COLO668 (cell line): ENCODE results near the gene SIPA1L2.
A peak's percentile ranks its signal among the peaks of the same experiment; 100 is the strongest.

Experiments used
- DNase-seq: peaks from one replicate; lab custom pipeline; 2025; ENCODE audit not compliant: unreplicated experiment; lab: John Stamatoyannopoulos, UW

Gene SIPA1L2

DNA sequence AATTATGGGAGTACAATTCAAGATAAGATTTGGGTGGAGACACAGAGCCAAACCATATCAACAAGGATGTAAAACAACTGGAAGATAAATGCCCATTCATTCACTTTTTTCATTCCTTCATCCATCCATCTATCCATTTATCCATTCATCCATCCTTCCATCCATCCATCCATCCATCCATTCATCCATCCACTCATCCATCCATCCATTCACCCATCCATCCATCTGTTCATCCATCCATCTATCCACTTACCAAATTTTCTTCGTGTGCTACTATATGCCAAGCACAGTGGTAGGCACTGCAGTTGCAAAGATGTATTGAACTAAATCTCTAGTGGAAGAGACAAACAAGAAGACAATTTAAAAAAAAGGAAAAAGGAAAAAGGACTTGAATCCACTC is 14.3 kb upstream of the SIPA1L2 start:
- no peak for DNase-seq

DNA sequence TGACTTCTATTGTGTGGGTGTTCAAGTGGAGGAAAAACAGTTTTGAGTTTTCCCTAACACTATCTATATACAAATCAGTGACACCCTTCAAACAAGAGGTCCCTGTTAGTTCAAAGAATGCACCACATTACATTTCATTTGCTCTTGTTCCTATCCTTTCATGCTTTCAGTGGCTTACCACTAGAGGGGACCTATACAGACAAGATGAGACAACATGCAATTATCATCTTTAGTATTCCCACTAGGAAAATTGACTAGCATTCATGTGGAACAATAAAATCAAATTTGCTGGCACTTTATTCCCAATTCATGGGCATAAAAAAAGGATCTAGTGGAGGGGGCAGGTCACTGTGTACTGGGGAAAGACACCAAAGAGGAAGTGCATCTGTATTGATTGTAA is 13.3 kb upstream of the SIPA1L2 start:
- no peak for DNase-seq

- DNase-seq, result no peak
Measured at GRCh38 chr1:232641507-232641906, 11.6 kb upstream of the SIPA1L2 start.

DNA sequence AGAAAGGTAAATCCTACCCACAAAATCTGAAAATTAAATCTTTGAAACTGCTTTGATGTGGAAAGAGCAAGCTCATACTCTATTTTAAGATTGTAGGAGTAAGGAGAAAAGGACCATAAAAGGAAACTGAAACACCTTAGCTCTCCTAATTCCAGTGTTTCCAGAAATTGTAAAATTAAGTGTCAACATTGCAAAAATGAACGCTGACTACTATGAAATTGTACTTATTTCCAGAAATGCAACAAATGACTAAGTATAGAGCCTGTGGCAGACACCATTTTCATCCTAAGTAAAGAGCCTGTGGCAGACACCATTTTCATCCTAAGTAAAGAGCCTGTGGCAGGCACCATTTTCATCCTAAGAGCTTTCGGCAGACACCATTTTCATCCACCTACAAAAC is 6.9 kb upstream of the SIPA1L2 start:
- no peak for DNase-seq

GRCh38 chr1:232635778-232636356 is 5.9 kb upstream of the SIPA1L2 start:
- DNase-seq, result no peak

DNA sequence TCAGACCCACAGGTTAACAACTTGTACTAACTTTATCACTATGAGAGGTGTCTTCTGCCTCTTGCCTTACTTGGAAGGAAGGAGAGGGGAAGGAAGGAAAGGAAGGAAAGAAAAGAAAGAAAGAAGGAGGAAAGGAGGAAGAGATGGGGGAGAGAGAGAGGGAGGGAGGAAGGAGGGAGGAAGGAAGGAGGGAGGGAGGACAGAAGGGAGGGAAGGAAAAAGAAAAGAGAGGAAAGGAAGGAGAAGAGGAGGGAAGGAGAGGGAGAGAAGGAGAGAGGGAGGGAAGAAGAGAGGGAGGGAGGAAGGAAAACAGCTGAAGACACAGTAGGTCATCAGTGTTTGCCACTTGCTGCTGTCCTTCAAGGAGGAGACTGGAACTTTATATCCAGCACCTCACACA is 5.3 kb upstream of the SIPA1L2 start:
- no peak for DNase-seq

DNA sequence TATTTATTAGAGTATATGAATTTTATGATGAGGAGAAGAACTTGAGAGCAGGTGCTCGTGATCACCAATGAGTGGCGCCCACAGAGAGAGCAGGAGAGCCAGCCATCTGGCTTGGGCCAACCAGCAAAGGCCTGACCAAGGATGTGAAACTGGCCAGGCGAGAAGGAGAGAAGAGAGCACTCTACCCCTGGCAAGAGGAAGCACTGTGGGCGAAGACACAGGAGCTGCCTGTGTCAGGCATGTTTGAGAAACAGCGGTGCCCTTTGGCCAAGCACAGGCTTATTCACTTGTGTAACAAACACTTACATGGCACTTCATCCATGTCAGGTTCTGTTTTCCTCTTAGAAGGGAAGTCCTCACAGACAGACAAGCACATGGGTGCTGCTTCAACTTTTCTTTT is 4.2 kb upstream of the SIPA1L2 start:
- peak; percentile 32 for DNase-seq

DNA sequence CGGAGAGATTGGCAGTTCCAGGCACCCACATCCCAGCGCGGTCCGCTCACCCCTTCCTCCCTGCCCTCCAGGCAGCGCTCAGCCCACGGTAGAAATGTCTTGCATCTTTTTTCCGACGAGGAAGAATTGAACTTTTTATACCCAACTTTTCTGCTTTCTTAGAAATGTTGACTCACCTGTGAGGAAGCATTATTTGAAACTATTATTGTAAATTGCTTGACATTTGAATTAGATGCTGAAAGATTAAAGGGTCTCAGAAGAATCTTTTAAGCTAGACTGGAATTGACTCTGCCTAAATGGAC is 912 bp upstream of the SIPA1L2 start:
- DNase-seq, result no peak

DNA sequence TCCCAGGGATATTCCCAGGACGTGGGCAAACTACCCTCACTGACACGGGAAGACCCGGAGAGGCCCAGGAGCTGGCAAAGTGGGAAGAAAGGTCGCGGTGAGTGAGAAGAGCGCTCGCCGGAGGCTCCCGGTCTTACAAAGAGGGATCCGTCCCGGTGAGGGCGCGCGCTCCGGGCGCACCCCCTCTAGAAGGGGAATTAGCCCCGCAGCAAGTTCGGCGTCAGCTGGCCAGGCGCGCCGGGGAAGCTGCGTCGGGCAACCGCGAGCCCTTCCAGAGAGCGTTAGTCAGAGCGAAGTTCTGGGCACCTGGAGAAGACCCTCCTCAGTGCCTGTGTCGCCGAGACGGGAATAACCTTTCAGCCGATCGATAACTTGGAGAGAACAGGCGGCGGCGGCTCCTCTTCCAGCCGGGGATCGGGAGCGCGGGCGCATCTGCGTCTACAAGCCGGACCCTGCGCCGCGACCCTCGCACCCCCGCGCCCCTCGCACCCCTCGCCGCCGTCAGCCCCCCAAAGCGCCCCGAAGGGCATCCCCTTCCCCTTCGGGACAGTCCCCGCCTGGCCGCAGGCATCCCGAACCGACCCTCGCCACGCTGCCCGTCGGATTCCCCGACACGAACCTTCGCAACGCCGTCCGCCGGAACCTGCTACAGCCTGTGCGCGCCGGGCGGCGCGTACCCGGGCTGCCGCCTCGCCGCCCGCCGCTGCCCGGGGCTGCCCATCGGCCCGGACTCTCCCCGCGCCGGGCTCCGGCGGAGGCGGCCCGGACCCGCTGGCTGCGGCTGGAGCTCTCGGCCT is 485 bp downstream of the SIPA1L2 start:
- peak; percentile 92 for DNase-seq

DNA sequence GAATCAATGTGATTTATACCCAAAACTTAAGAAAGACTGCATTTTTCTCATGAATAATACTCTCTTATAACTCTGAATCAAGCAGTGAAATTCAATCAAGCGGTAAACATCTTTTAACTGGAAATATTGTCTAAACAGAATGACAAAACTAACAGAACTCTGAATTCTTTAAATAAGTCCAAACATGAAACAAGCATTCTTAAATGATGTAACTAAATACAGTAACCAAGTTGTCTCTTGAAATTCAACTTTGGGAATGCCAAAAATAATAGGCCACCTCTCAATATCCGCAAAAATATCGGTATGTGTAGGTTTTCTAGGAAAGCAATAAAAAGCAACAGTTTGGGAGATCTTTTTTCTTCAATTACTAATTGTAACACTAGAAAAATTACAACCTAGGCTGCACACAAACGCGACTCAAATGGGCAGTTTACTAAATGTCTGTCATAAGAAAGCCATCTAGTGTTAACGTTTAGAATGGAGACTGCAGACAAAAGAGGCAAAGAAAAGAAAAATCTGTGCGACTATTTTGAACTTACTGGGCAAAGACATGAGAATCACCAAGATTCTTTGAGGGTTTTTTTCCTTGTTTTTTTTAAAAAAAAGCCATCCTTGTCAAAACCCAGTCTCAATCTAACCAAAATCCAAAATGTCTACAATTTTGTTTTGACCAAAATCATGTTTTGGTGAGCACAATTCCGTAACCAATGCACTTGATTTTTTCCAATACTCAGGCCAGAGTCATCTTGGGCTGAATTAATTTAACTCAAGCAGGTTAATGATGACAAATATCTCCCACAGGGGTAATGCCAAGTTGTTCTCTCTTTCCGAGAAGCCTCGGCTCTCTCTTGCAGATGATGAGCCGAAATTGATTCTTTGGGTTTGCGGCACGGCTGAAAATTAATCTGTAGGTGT is 1.3 kb downstream of the SIPA1L2 start:
- no peak for DNase-seq

- peak; percentile 39 for DNase-seq
Measured at GRCh38 chr1:232627645-232628334, 2.1 kb downstream of the SIPA1L2 start.

DNA sequence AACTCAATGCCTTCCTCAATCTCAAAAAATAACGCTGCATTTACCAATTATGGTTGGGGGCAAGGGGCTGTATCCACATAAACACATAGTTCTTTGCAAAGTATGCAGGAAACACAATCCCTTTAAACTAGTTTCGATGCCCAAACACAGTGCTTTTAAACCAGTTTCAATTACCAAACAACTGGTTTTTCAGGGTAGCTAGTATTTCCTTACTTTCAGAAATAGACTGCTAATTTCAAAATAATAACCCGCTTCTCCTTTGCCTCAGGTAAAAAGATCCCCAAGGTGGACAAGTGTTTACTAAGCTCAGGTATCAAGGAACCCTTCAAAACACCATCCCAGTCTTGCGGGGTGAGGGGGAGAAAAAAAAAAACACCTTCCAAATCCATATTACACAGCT is 2.8 kb downstream of the SIPA1L2 start:
- no peak for DNase-seq

- no peak for DNase-seq
Measured at GRCh38 chr1:232626452-232626851, 3.5 kb downstream of the SIPA1L2 start.

DNA sequence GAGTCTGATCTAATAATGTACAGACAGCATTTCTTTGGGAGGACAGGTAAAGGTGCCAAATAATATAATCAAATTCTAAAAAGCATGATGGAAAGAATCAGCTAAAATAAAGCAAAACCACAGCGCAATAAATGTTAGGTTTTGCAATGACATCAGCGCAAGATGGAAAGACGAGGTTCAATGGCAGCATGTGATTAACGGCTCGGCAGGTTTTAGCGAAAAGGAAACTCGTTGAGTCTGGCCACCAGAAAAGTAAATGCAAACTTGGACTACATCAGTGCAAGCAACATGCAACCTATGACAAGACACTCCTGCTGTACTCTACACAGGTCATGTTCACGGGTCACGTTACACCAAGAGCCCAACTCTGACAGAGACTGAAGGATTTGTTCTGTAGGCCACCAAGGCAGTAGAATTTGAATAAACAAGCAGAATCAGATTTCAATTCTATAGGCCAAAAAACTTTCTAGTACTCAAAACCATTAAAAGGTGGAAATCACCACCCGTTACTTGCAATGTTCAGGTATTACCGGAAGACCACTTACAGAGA is 4.5 kb downstream of the SIPA1L2 start:
- DNase-seq, result no peak

GRCh38 chr1:232624546-232625281 is 5.2 kb downstream of the SIPA1L2 start:
- no peak for DNase-seq

- DNase-seq, result peak; percentile 60
Measured at GRCh38 chr1:232622981-232623380, 7.0 kb downstream of the SIPA1L2 start.

DNA sequence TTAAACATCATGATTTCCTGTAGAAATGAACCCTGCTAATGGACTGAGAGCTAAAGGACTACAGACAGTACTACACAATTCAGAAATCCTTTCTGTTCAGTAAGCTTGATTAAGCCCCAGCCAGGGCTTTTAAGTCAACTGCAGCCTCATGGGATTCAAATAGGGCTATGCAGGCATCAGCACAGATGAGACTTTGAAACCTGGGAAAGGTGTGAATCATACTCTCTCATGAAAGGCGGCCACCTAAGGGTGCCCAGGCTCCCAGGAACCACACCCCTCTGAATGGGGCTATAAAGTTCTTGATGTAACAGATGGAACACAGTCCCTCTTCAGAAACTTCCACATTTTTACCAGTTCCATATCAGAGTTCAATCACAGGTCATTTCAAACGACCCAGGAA is 7.6 kb downstream of the SIPA1L2 start:
- DNase-seq, result peak; percentile 60

- no peak for DNase-seq
Measured at GRCh38 chr1:232621050-232621449, 8.9 kb downstream of the SIPA1L2 start.

- peak; percentile 73 for DNase-seq
Measured at GRCh38 chr1:232620356-232620969, 9.5 kb downstream of the SIPA1L2 start.

DNA sequence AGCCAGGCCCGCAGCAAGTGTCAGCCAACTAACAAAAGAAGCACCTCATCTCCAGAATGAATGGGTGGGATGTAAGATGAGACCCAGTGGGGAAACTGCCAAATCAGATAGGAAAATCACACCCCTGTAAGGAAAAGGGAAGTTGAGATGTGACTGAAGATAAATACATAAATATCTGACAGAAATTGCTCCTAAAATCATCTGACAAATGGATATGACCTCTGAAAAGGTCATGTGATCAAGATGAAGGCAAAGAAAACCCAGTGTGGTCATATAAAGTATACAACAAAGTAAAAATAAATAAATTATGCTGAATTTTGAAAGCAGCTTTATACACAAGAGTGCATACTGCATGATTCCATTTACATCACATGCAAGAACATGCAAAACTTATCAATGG is 12.7 kb downstream of the SIPA1L2 start:
- no peak for DNase-seq
